CD1c-positive myeloid dendritic cell (primary cell): ENCODE data around the gene RNF115.
"Not testable (repeated sequence)": the region's sequence is repeated elsewhere in the genome, so short reads cannot be mapped to it uniquely, and the experiment has no call there.

Experiments
- DNase-seq: peaks from one replicate; pipeline ENCODE4 v3.0.0-alpha.2; 2016; ENCODE audit errors: extremely low spot score

RNF115 gene

GRCh38 chr1:145777357-145778145 is 46.3 kb downstream of the RNF115 start:
- no peak for DNase-seq

GRCh38 chr1:145773423-145773822 is 50.5 kb downstream of the RNF115 start:
- no peak for DNase-seq

GRCh38 chr1:145771056-145771455 is 52.8 kb downstream of the RNF115 start:
- no peak for DNase-seq

- DNase-seq, result not testable (repeated sequence)
Observed at GRCh38 chr1:145768004-145768403, 55.9 kb downstream of the RNF115 start.

GRCh38 chr1:145766926-145767325 is 57.0 kb downstream of the RNF115 start:
- not testable (repeated sequence) for DNase-seq

GRCh38 chr1:145765585-145766360 is 58.1 kb downstream of the RNF115 start:
- DNase-seq, result not testable (repeated sequence)

GRCh38 chr1:145765127-145765526 is 58.8 kb downstream of the RNF115 start:
- not testable (repeated sequence) for DNase-seq

GRCh38 chr1:145764231-145764940 is 59.5 kb downstream of the RNF115 start:
- DNase-seq, result not testable (repeated sequence)

- not testable (repeated sequence) for DNase-seq
Observed at GRCh38 chr1:145762001-145762400, 61.9 kb downstream of the RNF115 start.

- DNase-seq, result not testable (repeated sequence)
Observed at GRCh38 chr1:145761498-145761897, 62.4 kb downstream of the RNF115 start.

GRCh38 chr1:145760395-145760949 is 63.4 kb downstream of the RNF115 start:
- DNase-seq, result not testable (repeated sequence)

GRCh38 chr1:145759721-145760120 is 64.2 kb downstream of the RNF115 start:
- DNase-seq, result no peak

GRCh38 chr1:145758575-145758974 is 65.3 kb downstream of the RNF115 start:
- no peak for DNase-seq

GRCh38 chr1:145758116-145758515 is 65.8 kb downstream of the RNF115 start:
- no peak for DNase-seq

GRCh38 chr1:145757420-145757819 is 66.5 kb downstream of the RNF115 start:
- DNase-seq, result no peak

- DNase-seq, result no peak
Observed at GRCh38 chr1:145751491-145752037, 72.3 kb downstream of the RNF115 start.

- no peak for DNase-seq
Observed at GRCh38 chr1:145750426-145750825, 73.5 kb downstream of the RNF115 start.

- no peak for DNase-seq
Observed at GRCh38 chr1:145747398-145748247, 76.3 kb downstream of the RNF115 start.

- no peak for DNase-seq
Observed at GRCh38 chr1:145740269-145740668, 83.6 kb downstream of the RNF115 start.

GRCh38 chr1:145736191-145736590 is 87.7 kb downstream of the RNF115 start:
- DNase-seq, result no peak

GRCh38 chr1:145730900-145731299 is 93.0 kb downstream of the RNF115 start:
- DNase-seq, result no peak
